Epithelial cell of prostate (primary cell): ENCODE results near the gene DPF1.
"Not testable (repeated sequence)": the region's sequence is repeated elsewhere in the genome, so short reads cannot be mapped to it uniquely, and the experiment has no call there.

Source experiments
- DNase-seq: peaks from one replicate; pipeline ENCODE4 v3.0.0-alpha.2; 2011; ENCODE audit warnings: low read depth, low spot score
- H3K27ac ChIP-seq: fragments of 450-650 bp; 2 replicates; pipeline ENCODE4 v1.5.1; 2017; ENCODE audit warnings: mild to moderate bottlenecking

DPF1 gene

DNA sequence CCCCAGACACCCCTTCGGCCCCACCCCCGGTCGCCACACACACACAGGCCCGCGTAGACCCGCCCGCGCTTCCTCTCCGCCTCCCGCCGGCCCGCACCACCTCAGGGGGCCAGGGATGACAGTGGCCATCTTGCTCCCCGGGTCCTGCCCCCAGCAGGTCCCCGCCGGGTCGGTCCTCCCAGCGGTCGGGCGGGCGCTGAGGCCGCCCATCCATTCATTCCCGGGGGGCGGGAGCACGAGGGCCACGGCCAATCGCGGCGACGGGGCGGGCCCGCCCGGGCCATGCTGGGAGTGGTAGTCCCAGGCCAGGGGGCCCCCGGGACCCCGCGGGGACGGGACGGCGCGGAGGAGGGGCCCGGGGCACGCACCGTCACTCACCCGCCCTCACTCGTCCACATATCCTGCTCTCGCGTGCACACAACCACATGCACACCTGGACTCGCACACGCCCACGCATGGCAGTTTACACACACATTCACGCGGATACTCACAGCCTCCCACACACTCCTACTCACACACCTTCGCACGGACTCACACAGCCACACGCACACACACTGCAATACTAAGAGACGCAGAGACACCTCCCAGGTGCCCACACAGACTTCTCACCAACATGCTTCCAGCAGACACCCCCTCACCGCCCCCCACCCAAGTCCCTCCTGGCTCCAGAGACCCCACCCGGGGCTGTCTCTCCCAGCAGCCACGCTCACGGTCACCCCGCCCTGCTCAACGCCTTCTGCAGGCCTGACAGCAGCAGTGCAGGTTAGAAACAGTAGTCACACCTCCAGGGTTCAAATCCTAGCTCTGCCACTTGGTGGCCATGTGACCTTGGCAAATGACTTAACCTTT lies at the start of gene DPF1:
Gene DPF1 (minus strand): TSS at position 209 of the 849 bp plus-strand sequence. CDS start 80 bp downstream, at position 129.
- no peak for DNase-seq
- no peak within 1 kb of the TSS for H3K27ac ChIP-seq

DNA sequence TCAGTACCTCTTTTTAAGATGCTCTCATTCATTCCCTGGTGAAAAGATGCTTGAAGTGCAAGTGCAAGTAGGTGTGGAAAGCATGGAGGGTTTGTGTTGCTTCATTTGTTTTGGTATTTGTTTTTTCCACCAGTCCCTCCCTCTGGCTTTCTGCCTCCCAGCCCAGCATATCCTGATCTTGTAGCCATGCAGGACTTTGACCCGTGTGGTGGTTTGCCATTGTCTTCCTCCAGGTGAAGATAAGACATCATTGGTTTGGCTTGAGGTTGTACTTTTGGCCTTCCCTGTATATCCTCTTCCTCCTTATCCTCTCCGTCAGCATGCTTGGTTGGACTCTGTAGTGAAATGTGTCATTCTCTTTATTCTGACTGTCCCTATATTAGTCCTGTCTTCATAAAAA lies 49.5 kb upstream of the DPF1 start:
- DNase-seq: no peak
- H3K27ac ChIP-seq: no peak overlapping the region

DNA sequence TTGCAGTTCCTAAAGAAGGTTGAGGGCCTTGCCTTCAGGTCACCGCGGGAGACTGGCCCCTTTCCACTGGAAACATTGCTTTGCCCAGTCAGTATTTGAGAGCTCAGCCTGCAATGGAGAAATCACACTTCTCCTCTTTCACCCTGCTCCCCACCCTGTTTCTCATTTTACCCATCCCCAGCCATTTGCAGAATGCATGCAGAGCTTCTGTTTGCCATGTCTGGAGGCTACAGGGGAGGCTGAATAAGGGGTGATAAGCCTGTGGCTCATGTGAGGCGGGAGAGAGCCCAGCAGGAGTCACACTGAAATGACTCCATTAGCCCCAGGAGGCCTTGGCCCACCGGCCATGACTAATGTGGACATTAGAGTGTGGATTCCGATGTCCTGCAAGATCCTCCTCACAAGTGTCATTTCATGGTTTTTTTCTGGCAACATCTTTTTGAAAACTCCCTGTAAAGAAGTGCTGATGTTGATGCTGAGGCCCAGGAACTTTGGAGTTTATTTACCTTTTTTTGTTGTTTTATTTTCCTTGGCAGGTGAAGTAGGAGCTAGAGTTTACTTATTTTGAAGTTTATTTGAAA lies 46.7 kb upstream of the DPF1 start:
- DNase-seq: no peak
- H3K27ac ChIP-seq: no peak overlapping the region

- no peak for DNase-seq
- H3K27ac ChIP-seq: peak overlapping the region; percentile 97
Observed at GRCh38 chr19:38268539-38268938, 44.5 kb upstream of the DPF1 start.

- peak overlapping the region; percentile 97 for H3K27ac ChIP-seq
- DNase-seq: no peak
Observed at GRCh38 chr19:38267761-38268483, 43.9 kb upstream of the DPF1 start.

- H3K27ac ChIP-seq: peak overlapping the region; percentile 97
- DNase-seq: peak; percentile 39
Observed at GRCh38 chr19:38266981-38267597, 43.1 kb upstream of the DPF1 start.

GRCh38 chr19:38265921-38266429 lies 42.0 kb upstream of the DPF1 start:
- H3K27ac ChIP-seq: peak overlapping the region; percentile 97
- no peak for DNase-seq

- no peak for DNase-seq
- peak overlapping the region; percentile 97 for H3K27ac ChIP-seq
Observed at GRCh38 chr19:38265213-38265861, 41.3 kb upstream of the DPF1 start.

GRCh38 chr19:38264486-38265212 lies 40.6 kb upstream of the DPF1 start, which contains the start of gene SPINT2:
Gene SPINT2, plus strand, starts transcription at chr19:38264573. Its CDS starts 320 bp downstream, at chr19:38264893.
- DNase-seq: no peak
- H3K27ac ChIP-seq: peak within 1 kb of the TSS; percentile 97

GRCh38 chr19:38263689-38264485 lies 39.9 kb upstream of the DPF1 start:
- H3K27ac ChIP-seq: peak overlapping the region; percentile 97

DNA sequence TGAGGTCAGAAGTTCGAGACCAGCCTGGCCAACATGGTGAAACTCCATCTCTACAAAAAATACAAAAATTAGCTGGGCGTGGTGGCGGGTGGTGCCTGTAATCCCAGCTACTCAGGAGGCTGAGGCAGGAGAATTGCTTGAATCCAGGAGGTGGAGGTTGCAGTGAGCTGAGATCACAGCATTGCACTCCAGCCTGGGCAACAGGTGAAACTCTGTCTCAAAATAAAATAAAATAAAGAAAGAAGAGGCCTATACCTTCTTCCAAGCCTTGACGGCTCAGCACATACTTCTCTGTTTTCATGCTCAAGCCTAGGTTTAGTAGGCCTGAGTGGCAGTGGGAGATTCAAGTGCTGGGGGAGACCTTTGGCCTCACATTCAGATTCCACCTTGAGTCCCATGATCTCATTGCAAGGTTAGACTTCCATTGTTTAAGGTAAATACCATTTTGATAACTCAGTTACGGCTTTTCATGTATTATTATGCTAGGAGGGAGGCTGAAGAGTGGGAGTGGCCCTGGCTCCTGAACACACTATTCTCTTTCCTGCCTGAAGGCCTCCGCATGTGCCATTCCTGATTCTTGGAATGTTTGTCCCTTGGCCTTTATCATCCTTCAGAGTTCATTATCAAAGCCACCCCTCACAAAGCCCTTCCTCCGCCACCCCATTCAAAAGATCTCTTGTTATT lies 38.7 kb upstream of the DPF1 start:
- H3K27ac ChIP-seq: peak overlapping the region; percentile 97

More at GRCh38 chr19:38263689-38264485, 39.9 kb upstream of the DPF1 start:
- peak; percentile 67 for DNase-seq

GRCh38 chr19:38261942-38262341 lies 37.9 kb upstream of the DPF1 start:
- not testable (repeated sequence) for H3K27ac ChIP-seq, DNase-seq

More for the DNA sequence above, 38.7 kb upstream of the DPF1 start:
- DNase-seq: no peak

DNA sequence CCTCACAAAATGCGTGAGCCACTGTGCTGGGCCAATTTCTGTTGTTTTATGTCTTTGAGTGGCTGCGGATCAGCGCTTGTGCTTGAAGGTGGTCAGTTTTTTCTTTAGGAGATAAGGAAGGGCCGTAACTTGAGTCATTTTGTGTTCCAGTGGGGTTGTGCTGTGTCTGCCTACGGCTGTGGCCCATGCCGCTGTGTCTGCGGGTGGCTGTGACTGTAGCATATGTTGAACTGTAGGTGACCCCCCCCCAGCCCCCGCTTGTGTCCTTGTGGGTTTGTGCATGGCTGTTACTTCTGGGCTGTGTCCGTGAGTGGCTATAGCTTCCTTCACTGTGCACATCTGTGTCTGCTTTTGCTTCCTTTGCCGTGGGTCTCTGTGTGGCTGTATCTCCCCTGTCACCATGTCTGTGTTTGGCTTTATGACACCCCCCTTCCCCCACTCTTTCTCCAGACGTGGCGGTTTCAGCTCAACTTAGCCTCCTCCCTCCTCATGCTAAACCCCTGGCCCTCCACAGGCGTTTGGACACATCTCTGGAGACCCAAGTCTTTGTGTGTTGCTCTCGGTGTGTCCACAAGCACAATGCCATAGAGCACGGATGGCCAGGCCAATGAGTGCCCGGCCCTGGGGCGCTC lies 31.5 kb upstream of the DPF1 start:
- DNase-seq: no peak
- H3K27ac ChIP-seq: no peak overlapping the region

- no peak overlapping the region for H3K27ac ChIP-seq
- DNase-seq: no peak
Observed at GRCh38 chr19:38253788-38254187, 29.8 kb upstream of the DPF1 start.

GRCh38 chr19:38252941-38253691 lies 29.1 kb upstream of the DPF1 start:
- no peak overlapping the region for H3K27ac ChIP-seq
- no peak for DNase-seq

DNA sequence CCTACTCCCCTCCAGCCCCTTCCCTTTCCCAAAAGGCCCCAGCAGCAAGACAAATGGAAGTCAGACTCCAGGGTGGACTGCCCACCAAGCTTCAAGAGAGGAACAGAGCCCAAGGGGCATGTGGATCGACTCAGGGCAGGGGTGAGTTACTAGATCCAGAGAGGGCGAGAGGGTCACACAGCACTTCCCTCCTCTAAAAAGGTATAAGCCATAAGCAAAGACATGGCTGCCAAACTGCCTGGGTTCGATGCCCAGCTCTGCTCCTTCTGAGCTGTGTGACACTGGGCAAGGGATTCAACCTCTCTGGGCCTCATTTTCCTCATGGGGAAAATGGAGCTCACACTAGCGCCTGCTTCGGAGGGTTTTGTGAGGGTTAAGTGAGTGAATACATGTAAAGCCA lies 28.4 kb upstream of the DPF1 start:
- peak overlapping the region; percentile 66 for H3K27ac ChIP-seq

More for the DNA sequence above, 28.4 kb upstream of the DPF1 start:
- no peak for DNase-seq
